Trophoblast cell (in vitro differentiated cells and primary cell): ENCODE results near the gene MOBP.
A peak's percentile ranks its signal among the peaks of the same experiment; 100 is the strongest.

Experiments used
- DNase-seq, 2 donors: peaks; one replicate each; pipeline ENCODE4 v3.0.0-alpha.2; 2016
- H2AFZ ChIP-seq: 2 replicates; pipeline ENCODE4 v1.6.1; 2013; ENCODE audit warnings: low read length, moderate library complexity, mild to moderate bottlenecking; ENCODE audit not compliant: insufficient read depth, poor library complexity
- H2AK5ac ChIP-seq: 2 replicates; pipeline ENCODE4 v1.6.1; 2013; ENCODE audit warnings: mild to moderate bottlenecking, low read length
- H2BK120ac ChIP-seq: 2 replicates; pipeline ENCODE4 v1.6.1; 2013; ENCODE audit warnings: low read length, mild to moderate bottlenecking, moderate library complexity; ENCODE audit not compliant: insufficient read depth, poor library complexity
- H2BK12ac ChIP-seq: 2 replicates; pipeline ENCODE4 v1.6.1; 2013; ENCODE audit warnings: mild to moderate bottlenecking, low read length, moderate library complexity
- H2BK5ac ChIP-seq: 2 replicates; pipeline ENCODE4 v1.6.1; 2013; ENCODE audit warnings: low read length, low read depth, moderate library complexity, mild to moderate bottlenecking; ENCODE audit not compliant: poor library complexity
- H3K14ac ChIP-seq: 2 replicates; pipeline ENCODE4 v1.6.1; 2013; ENCODE audit warnings: mild to moderate bottlenecking, low read length
- H3K18ac ChIP-seq: 2 replicates; pipeline ENCODE4 v1.6.1; 2013; ENCODE audit warnings: mild to moderate bottlenecking, low read length
- H3K23ac ChIP-seq: 2 replicates; pipeline ENCODE4 v1.6.1; 2013; ENCODE audit warnings: low read length
- H3K27ac ChIP-seq: 2 replicates; pipeline ENCODE4 v1.5.1; 2013; ENCODE audit warnings: low read depth, mild to moderate bottlenecking, inconsistent platforms, low read length, moderate library complexity
- H3K27me3 ChIP-seq: 2 replicates; pipeline ENCODE4 v1.6.1; 2013; ENCODE audit warnings: inconsistent platforms, mild to moderate bottlenecking, low read length, moderate library complexity; ENCODE audit not compliant: insufficient read depth
- H3K36me3 ChIP-seq, 2 experiments: 1 replicate in 1 of 2; 2 replicates in 1 of 2; pipeline ENCODE4 v1.6.1; 2013; ENCODE audit warnings: low read length in 2 of 2, mild to moderate bottlenecking in 2 of 2, moderate library complexity in 1 of 2; ENCODE audit not compliant: insufficient read depth in 2 of 2, control insufficient read depth in 1 of 2
- H3K4ac ChIP-seq: 2 replicates; pipeline ENCODE4 v1.6.1; 2013; ENCODE audit warnings: low read depth, mild to moderate bottlenecking, low read length, moderate library complexity
- H3K4me1 ChIP-seq, 2 experiments: 1 replicate in 1 of 2; 2 replicates in 1 of 2; pipeline ENCODE4 v1.6.1; 2013; ENCODE audit warnings: low read length in 2 of 2, mild to moderate bottlenecking in 2 of 2, moderate library complexity in 1 of 2; ENCODE audit not compliant: insufficient read depth in 2 of 2, control insufficient read depth in 1 of 2
- H3K4me2 ChIP-seq: 2 replicates; pipeline ENCODE4 v1.6.1; 2013; ENCODE audit warnings: inconsistent platforms, mild to moderate bottlenecking, low read length, moderate library complexity
- H3K4me3 ChIP-seq: 2 replicates; pipeline ENCODE4 v1.5.1; 2013; ENCODE audit warnings: mild to moderate bottlenecking, low read depth, low read length, inconsistent platforms
- H3K79me1 ChIP-seq: one replicate; pipeline ENCODE4 v1.6.1; 2013; ENCODE audit warnings: low read length
- H3K79me2 ChIP-seq: 2 replicates; pipeline ENCODE4 v1.6.1; 2013; ENCODE audit warnings: low read length, mild to moderate bottlenecking; ENCODE audit not compliant: control insufficient read depth, insufficient read depth, poor library complexity
- H3K9ac ChIP-seq: 2 replicates; pipeline ENCODE4 v1.6.1; 2013; ENCODE audit warnings: mild to moderate bottlenecking, low read length
- H3K9me3 ChIP-seq: 2 replicates; pipeline ENCODE4 v1.6.1; 2013; ENCODE audit warnings: low read depth, mild to moderate bottlenecking, control low read depth, inconsistent platforms, low read length; ENCODE audit not compliant: insufficient read depth
- H4K12ac ChIP-seq: 2 replicates; pipeline ENCODE4 v1.6.1; 2013; ENCODE audit warnings: low read depth, mild to moderate bottlenecking, low read length, moderate library complexity
- H4K8ac ChIP-seq: 2 replicates; pipeline ENCODE4 v1.6.1; 2013; ENCODE audit warnings: low read depth, mild to moderate bottlenecking, low read length, moderate library complexity
- H4K91ac ChIP-seq: one replicate; pipeline ENCODE4 v1.6.1; 2013; ENCODE audit warnings: low read depth, mild to moderate bottlenecking, low read length, moderate library complexity
- WGBS: extraction: QIAGEN DNeasy Blood & Tissue Kit; methylation state at CpG from one replicate; pipeline ENCODE4 v1.1.7; 2013; ENCODE audit warnings: missing lambda C conversion rate; ENCODE audit not compliant: insufficient read length, insufficient coverage; ENCODE audit errors: extremely low coverage; 5-methylcytosine and 5-hydroxymethylcytosine counted together

MOBP gene

DNA sequence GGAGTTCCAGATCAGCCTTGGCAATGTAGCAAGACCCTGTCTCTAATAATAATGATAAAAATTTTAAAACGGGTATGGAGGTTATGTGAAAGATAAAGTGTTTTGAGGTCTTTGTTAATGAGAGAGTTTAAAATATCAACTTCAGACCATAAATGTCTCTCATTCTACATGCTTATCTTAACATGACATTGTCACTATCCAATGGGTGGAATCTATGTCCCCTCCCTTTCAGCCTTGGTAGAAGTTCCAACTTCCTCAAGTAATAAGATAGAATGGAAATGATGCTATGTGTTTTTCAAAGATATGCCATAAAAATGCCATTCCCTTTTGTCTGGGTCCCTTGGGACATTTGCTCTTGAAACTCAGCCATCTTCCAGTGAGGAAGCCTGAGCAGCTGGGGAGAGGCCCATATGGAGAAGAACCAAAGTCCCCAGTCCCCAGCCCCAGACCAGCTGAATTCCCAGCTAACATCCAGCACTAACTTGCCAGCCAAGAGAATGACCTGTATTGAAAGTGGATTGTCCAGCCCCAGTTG is 44.0 kb upstream of the MOBP start:
- no peak overlapping the region for H4K91ac ChIP-seq

DNA sequence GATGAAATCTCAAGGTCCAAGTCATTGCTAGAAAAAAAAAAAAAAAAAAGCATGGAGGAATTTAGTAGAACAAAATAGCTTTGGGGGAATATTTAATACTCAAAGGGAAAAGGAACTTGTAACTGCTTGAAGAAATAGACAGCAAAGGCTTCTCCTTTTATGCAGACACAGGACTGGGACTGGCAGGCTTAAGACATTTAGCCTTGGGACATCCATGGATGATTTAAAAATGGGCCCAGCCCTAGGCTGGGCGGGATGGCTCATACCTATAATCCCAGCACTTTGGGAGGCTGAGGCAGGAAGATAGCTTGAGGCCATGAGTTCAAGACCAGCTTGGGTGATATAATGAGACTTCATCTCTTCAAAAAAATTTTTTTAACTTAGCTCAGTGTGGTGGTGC is 41.2 kb upstream of the MOBP start:
- Histone ChIP-seq H3K9ac (no peak overlapping the region), H3K23ac (no peak overlapping the region), H2AK5ac (no peak overlapping the region), H3K27ac (no peak overlapping the region), H4K8ac (no peak overlapping the region), H2BK120ac (no peak overlapping the region), H3K4me2 (no peak overlapping the region), H4K91ac (no peak overlapping the region), H3K27me3 (no peaks in the 10 kb centered on the region), H3K79me2 (no peaks in the 10 kb centered on the region), H3K4ac (no peak overlapping the region), H2BK5ac (no peak overlapping the region), H3K9me3 (peaks cover 2% of the 10 kb centered on the region), H3K14ac (no peak overlapping the region), H3K36me3 (no peaks in the 10 kb centered on the region), H2BK12ac (no peak overlapping the region), H3K18ac (no peak overlapping the region), H4K12ac (no peak overlapping the region), H3K79me1 (peaks cover 1% of the 10 kb centered on the region), H3K4me1 (peaks cover 9 to 10% of the 10 kb centered on the region in 2 experiments), H3K4me3 (no peak overlapping the region), H2AFZ (no peak overlapping the region)
- WGBS = no CpG with 5 or more reads among the region's 1 CpG
- DNase-seq = peak; percentile 32 to 60

More for the DNA sequence above, 44.0 kb upstream of the MOBP start:
- Histone ChIP-seq H2BK5ac (no peak overlapping the region), H3K79me2 (no peaks in the 10 kb centered on the region), H3K79me1 (no peaks in the 10 kb centered on the region), H3K27me3 (no peaks in the 10 kb centered on the region), H2BK120ac (no peak overlapping the region), H3K9me3 (no peaks in the 10 kb centered on the region), H3K36me3 (no peaks in the 10 kb centered on the region), H3K23ac (no peak overlapping the region), H2AFZ (no peak overlapping the region), H3K27ac (no peak overlapping the region), H4K8ac (no peak overlapping the region), H3K4ac (no peak overlapping the region), H3K18ac (no peak overlapping the region), H3K4me1 (no peaks in the 10 kb centered on the region), H4K12ac (no peak overlapping the region), H3K4me3 (no peak overlapping the region), H3K4me2 (no peak overlapping the region), H2AK5ac (no peak overlapping the region), H3K9ac (no peak overlapping the region), H2BK12ac (no peak overlapping the region), H3K14ac (no peak overlapping the region)
- DNase-seq = peak in 1 of 2 donors; percentile 36
- WGBS = no CpG with 5 or more reads among the region's 1 CpG

DNA sequence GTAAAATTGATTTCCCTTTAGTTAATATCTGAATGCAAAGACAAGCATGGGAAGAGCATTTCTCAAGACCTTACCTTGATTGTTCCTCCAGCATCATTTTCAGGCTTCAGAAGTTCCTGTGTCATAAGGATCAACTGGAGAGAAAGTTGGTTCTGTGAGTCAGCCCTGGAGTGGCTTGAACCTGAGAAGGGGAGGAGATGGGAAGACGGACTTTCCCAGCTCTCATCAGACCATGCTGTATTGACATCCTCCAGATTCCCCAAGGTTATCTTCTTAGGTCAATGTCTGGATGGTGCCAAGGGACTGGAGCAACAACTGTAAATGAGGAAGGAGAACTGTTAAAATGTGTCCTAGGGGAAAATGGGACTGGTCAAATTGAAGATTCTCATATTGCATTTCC is 40.0 kb upstream of the MOBP start:
- no CpG with 5 or more reads among the region's 1 CpG for WGBS
- Histone ChIP-seq H3K36me3 (no peaks in the 10 kb centered on the region), H2AK5ac (no peak overlapping the region), H3K14ac (no peak overlapping the region), H3K18ac (no peak overlapping the region), H3K4ac (no peak overlapping the region), H4K91ac (no peak overlapping the region), H4K12ac (no peak overlapping the region), H2BK5ac (no peak overlapping the region), H3K27me3 (no peaks in the 10 kb centered on the region), H3K27ac (no peak overlapping the region), H3K4me1 (peaks cover 9 to 10% of the 10 kb centered on the region in 2 experiments), H4K8ac (no peak overlapping the region), H3K79me2 (no peaks in the 10 kb centered on the region), H2BK120ac (no peak overlapping the region), H3K79me1 (peaks cover 1% of the 10 kb centered on the region), H3K4me3 (no peak overlapping the region), H3K9me3 (peaks cover 2% of the 10 kb centered on the region), H2AFZ (no peak overlapping the region), H2BK12ac (no peak overlapping the region), H3K4me2 (no peak overlapping the region), H3K9ac (no peak overlapping the region), H3K23ac (no peak overlapping the region)
- no peak for DNase-seq

DNA sequence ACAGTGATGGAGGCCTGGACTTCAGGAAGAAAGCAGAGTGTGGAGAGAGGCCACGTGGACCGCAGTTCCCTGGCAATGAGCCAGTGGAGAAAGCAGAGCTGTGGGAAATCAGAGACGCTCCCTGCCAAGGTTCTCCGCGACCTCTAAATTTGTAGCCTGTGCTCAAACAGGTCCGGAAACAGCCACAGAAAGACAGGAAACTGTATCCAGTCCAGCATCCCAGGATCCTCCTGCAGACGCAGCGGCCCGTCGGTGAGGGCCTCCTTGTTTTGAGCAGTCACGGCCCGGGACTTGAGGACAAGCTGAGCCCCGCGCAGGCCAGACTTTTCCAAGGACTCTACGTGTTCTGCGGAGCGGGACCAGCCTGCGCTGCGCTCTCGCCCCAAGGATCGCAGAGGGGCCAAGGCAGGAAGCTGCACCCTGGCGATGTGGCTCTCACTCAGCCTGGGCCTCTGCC is 38.7 kb upstream of the MOBP start:
- Histone ChIP-seq H4K91ac (peak overlapping the region; percentile 13), H3K23ac (no peak overlapping the region), H3K9me3 (peaks cover 2% of the 10 kb centered on the region), H3K79me2 (no peaks in the 10 kb centered on the region), H3K14ac (no peak overlapping the region), H2BK12ac (no peak overlapping the region), H3K79me1 (peaks cover 1% of the 10 kb centered on the region), H3K9ac (no peak overlapping the region), H4K8ac (no peak overlapping the region), H3K18ac (no peak overlapping the region), H2AFZ (no peak overlapping the region), H3K4me2 (no peak overlapping the region), H3K36me3 (no peaks in the 10 kb centered on the region), H2AK5ac (no peak overlapping the region), H2BK5ac (no peak overlapping the region), H4K12ac (no peak overlapping the region), H3K4me1 (peaks cover 9 to 10% of the 10 kb centered on the region in 2 experiments), H3K4ac (no peak overlapping the region), H3K4me3 (no peak overlapping the region), H3K27ac (no peak overlapping the region), H3K27me3 (no peaks in the 10 kb centered on the region), H2BK120ac (no peak overlapping the region)
- WGBS = no CpG with 5 or more reads among the region's 22 CpGs
- no peak for DNase-seq
